ENCODE data around the gene ZDBF2. TPM values are rescaled to one million over a fixed set of nuclear protein-coding genes. Genes with fewer than 3 reads are reported as not detected.

ZDBF2 gene
- total RNA-seq: 12.9 and 27.4 TPM in 2 replicates

GRCh38 chr2:206274434-206275311, at the start of gene ZDBF2:
ZDBF2 (plus strand) TSS chr2:206274663; CDS start chr2:206281850, 7,187 bp downstream.

Other genes starting within 250 kb of the ZDBF2 start
- gene INO80D, start 188.5 kb upstream of the ZDBF2 start, total RNA-seq: 7.0 and 7.2 TPM in 2 replicates
- gene NDUFS1, start 115.2 kb upstream of the ZDBF2 start, total RNA-seq: 151 and 243 TPM in 2 replicates
- gene EEF1B2, start 114.8 kb upstream of the ZDBF2 start, total RNA-seq: 603 and 605 TPM in 2 replicates
- 9.9 and 10.5 TPM in 2 replicates for gene ADAM23, start 168.9 kb downstream of the ZDBF2 start, total RNA-seq